GM18867 (cell line): ENCODE data around the gene RAB8B.
"Not testable (repeated sequence)": the region's sequence is repeated elsewhere in the genome, so short reads cannot be mapped to it uniquely, and the experiment has no call there.

Experiments used
- ATAC-seq: cut with Tn5 transposase; IDR thresholded peaks from one replicate; pipeline ENCODE4 v1.9.1; 2021; ENCODE audit warnings: mild to moderate bottlenecking, moderate library complexity; ENCODE audit not compliant: unreplicated experiment

Gene RAB8B

DNA sequence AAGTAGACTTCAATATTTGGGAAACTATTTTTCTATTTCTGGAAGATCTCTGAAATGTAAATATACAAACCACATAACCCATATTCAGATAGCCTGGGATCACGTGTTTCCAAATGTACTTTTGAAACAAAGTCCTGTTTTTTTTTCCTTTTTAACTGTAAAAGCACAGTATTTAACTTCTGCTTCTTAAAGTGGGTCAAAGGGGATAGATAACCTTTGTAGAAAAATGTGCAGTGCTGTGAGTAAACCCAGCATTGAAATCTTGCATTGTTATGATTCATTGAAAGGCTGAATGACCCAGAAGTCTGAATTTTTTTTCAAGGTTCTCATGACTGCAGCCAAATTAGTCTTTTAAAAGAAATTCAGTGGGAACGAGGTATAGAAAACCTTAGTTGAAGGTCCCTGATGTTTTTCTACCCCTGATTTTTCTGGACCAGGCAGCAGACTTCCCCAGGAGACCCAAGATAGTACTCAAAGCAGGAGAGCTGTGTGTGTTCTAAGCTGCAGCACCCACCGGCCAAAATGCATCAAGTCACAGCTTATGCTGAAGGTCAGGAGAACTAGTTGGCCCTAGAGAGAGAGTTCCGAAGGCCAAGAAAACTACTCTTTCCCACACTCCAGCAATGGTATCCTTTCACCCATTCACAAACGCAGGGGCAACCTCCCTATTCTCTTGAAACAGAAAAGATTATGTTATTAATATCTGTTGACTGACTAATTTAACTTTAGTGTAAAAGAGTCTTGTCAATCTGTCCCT, 44.4 kb downstream of the RAB8B start:
- ATAC-seq: no peak

DNA sequence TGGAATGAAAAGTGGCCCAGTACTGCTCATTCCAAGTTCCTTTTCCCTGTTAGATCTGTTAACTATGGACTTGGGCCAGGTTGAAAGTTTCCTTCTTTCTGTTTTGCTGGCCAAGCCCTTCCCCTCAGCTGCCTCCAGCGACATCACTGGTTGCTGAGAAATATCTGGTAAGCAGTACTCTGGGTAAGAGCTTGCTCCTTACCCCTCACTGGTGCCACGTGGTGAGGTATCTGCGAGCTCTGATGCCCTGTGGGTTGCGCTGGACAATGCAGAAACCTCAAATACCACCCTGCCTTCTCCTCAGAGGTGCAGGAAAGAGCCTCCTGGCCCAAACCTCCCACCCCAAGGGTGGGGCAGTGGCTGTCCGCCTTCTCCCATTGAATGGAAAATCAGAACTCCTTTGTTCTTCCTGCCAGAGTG, 45.1 kb downstream of the RAB8B start:
- no peak for ATAC-seq

DNA sequence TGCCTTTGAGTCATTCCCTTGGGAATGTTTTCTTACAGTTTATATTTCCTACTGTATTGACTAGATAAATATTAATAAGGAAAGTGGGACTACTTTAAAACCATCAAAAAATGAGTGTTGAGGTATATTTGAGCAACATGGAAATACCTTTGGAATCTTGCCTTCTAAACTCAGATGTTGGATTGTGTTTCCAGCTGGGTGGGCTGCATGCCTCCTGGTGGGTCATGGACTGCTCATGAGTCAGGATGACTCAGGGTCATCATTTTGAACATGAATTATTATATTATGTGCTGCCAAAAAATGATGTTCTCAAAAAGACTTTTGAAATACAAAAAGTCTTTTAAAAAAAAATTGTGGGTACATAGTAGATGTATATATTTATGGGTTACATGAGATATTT, 46.9 kb downstream of the RAB8B start:
- no peak for ATAC-seq

DNA sequence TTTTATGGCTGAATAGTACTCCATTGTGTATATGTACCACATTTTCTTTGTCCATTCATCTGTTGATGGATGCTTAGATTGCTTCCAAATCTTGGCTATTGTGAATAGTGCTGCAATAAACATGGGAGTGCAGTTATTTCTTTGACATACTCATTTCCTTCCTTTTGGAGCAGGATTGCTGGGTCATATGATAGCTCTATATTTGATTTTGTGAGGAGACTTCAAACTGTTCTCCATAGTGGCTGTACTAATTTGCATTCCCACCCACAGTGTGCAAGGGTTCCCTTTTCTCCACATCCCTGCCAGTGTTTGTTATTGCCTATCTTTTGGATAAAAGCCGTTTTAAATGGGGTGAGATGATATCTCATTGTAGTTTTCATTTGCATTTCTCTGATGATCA, 47.7 kb downstream of the RAB8B start:
- not testable (repeated sequence) for ATAC-seq

DNA sequence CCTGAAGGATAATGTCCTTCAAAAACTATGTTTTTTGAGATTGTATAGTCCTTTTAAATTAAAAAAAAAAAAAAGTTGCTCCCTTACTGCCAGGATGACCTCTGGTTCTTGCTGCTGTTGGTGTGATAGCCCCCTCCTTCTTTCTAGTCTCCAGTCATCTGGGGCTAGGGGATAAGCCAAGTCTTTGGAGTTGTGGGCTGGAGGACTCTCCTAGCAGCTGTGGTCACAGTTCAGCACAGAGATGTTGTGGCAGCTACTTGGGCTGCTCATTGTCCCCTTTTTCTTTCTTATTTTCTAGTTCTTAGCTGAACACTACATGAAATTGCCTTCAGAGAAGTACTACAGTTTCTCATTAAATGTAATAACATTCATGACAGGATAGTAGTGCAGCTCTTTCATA, 48.8 kb downstream of the RAB8B start:
- ATAC-seq: no peak

GRCh38 chr15:63238796-63239195, 49.4 kb downstream of the RAB8B start:
- peak; percentile 55 for ATAC-seq

DNA sequence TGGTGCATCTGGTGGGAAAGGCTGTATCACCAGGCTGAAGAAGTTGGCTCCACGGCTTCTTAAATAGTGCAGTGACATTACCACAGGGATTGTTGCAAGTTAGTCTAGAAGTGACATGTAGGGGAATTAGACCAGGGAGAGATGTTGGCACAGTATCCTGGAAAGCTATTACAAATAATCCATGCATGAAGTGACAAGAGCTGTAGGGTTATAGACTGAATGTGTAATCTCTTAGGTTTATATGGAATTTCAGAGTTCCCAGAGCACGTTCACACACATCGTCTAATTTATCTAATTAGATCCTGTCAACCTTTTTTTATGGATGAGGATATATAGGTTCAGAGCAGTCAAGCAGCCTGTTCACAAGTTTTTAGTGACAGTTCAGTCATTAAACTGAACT, 50.7 kb downstream of the RAB8B start:
- no peak for ATAC-seq

GRCh38 chr15:63241316-63241715, 51.9 kb downstream of the RAB8B start:
- ATAC-seq: no peak

DNA sequence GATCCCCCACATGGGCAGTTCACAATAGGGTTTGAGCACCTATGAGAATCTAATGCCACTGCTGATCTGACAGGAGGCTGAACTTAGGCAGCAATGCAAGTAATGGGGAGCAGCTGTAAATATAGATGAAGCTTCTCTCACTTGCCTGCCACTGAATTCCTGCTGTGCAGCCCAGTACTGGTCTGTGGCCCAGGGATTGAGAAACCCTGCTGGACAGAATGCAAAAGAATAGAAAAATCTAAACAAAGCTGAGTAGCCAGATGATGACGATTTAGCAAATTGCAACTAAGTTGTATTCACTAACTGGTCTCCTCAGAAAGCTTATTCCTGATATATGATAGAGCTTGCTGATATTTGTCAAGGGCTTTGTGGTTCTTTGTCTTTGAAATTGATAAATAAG, 53.7 kb downstream of the RAB8B start:
- ATAC-seq: no peak

GRCh38 chr15:63243776-63244175, 54.4 kb downstream of the RAB8B start:
- ATAC-seq: no peak

GRCh38 chr15:63244399-63244798, 55.0 kb downstream of the RAB8B start:
- ATAC-seq: no peak

DNA sequence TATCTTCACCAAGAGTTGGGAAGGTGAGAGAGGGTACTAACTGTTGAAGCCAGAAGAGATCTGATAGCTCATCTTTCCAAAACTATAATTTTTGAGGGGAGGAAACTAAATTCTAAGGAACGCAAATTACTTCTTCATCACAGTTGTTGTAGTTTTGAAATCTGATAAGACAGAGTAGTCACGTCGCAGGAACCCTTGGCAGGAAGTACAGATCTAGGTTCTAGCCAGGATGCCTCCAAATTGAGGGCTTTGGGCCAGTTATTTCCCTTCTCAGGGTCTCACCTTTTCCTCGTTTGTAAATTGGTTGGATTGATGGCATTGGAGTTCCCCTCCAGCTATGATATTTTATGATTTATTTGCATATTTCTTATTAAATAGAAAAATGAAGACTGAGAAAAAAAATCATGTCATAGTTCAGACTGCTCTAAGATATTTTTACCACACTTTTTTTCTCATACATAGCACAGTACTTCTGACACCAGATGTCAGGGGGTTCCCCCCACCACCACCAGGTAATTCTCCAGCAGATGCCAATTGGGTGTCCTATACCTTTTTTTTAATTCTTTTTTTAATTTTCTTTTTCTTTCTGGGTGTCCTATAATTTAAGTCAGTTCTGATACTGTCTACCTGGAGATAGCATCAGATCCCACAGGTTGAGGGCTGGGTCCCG, 55.7 kb downstream of the RAB8B start:
- ATAC-seq: no peak

- ATAC-seq: no peak
Measured at GRCh38 chr15:63246691-63247469, 57.5 kb downstream of the RAB8B start.

GRCh38 chr15:63250312-63250965, 61.0 kb downstream of the RAB8B start:
- ATAC-seq: no peak

- ATAC-seq: no peak
Measured at GRCh38 chr15:63251701-63252100, 62.3 kb downstream of the RAB8B start.

DNA sequence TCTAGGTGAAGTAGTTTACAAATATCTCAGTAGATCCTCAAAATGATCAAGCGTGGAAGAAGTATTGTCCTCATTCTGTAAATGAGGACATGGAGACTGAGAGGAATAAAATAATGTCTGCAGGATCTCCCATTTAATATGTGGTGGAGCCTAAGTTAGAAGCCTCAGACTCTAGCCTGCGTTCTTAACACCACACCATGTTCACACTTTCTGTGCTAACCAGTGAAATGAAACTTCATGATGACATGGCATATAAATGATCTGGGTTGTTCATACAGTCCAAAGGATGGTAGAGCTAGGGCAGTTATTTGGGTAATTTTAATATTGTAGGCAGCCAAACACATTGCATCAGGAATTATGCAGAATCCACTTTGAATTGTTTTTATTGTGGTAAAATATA, 62.9 kb downstream of the RAB8B start:
- no peak for ATAC-seq

- no peak for ATAC-seq
Measured at GRCh38 chr15:63254991-63255390, 65.6 kb downstream of the RAB8B start.

DNA sequence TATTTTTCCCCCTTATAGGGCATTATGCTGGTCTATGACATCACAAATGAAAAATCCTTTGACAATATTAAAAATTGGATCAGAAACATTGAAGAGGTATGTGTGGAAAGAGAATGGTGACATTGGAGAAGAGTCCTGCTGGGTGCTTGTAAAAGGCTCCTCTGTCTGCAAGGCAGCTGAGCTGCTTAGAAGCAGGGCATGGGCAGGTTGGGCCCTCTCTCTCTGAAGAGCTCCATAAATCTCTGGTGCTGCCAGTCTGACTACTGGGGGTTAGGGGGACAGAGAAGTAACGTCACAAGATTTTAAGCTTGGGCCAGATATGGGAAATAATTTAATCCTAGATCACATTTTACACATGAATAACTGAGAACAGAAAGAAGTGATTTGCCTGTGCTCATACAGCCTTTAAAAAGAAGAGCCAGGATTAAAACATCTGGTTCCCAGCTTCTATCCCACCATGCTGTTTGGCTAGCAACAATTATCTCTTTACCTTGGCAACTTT, 66.1 kb downstream of the RAB8B start:
- no peak for ATAC-seq

DNA sequence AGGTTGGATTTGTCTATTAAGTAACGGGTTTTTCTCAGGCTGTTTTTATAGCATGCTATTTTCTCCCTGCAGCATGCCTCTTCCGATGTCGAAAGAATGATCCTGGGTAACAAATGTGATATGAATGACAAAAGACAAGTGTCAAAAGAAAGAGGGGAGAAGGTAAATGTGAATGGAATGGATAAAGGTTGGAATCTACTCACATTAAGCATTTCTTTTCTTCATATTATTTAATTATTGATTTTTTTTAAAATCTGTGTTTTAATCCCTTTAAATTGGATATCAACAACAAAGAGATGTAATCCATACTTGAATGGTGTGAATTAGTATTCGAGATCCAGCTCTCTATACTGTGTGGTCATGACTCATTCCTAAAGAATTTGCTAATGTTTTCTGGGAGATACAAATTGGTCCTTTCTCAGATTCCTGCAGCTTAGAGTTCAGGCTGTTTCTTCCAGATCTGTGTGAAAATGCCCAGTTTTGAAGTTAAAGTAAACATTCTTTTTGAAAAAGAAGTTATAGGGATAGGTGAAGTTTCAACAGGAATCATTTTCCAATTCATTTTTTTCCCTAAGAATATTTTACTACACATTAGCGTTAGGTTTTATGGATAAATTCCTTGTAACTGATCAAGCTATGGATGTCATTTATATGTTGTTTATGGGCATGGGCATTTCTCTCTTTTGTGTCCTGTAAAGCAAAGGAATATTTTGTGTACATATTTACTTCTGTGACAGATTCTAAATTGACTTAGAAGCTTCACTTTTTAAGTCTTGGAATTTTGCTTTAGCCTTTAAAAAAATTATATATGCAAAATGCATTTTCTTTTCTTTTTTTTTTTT, 67.2 kb downstream of the RAB8B start:
- no peak for ATAC-seq

GRCh38 chr15:63258658-63259057, 69.3 kb downstream of the RAB8B start:
- no peak for ATAC-seq
